Parathyroid adenoma (tissue), 2 donors: ENCODE measurements around the gene KLHL6.

Experiments
- H2AFZ ChIP-seq: fragments of 300-600 bp; sonication (generic); one replicate; pipeline ENCODE4 v1.7.0; 2017; ENCODE audit warnings: antibody characterized with exemption, mild to moderate bottlenecking
- H3K27ac ChIP-seq: fragments of 300-600 bp; sonication (generic); one replicate; pipeline ENCODE4 v1.7.0; 2017
- H3K27me3 ChIP-seq: fragments of 300-600 bp; sonication (generic); one replicate; pipeline ENCODE4 v1.7.0; 2017; ENCODE audit warnings: low read length; ENCODE audit not compliant: control insufficient read depth, insufficient read depth
- H3K36me3 ChIP-seq: fragments of 300-600 bp; sonication (generic); one replicate; pipeline ENCODE4 v1.7.0; 2017; ENCODE audit warnings: low read length; ENCODE audit not compliant: control insufficient read depth, insufficient read depth
- H3K4me1 ChIP-seq: fragments of 300-600 bp; sonication (generic); one replicate; pipeline ENCODE4 v1.7.0; 2017; ENCODE audit warnings: control low read depth
- H3K4me2 ChIP-seq: fragments of 300-600 bp; sonication (generic); one replicate; pipeline ENCODE4 v1.7.0; 2017; ENCODE audit warnings: low read length
- H3K4me3 ChIP-seq: fragments of 300-600 bp; sonication (generic); one replicate; pipeline ENCODE4 v1.7.0; 2017; ENCODE audit warnings: low read depth, low read length
- H3K79me2 ChIP-seq: fragments of 300-600 bp; sonication (generic); one replicate; pipeline ENCODE4 v1.7.0; 2017; ENCODE audit warnings: control low read depth
- H3K9ac ChIP-seq: fragments of 300-600 bp; sonication (generic); one replicate; pipeline ENCODE4 v1.7.0; 2017; ENCODE audit warnings: mild to moderate bottlenecking
- H3K9me3 ChIP-seq: fragments of 300-600 bp; sonication (generic); one replicate; pipeline ENCODE4 v1.7.0; 2017; ENCODE audit warnings: low read length; ENCODE audit not compliant: control insufficient read depth
- TF ChIP-seq, protein P1 (sequence below): fragments of 300-600 bp; sonication (generic); IDR thresholded peaks from one replicate; pipeline ENCODE4 v1.7.0; 2017; ENCODE audit warnings: antibody characterized with exemption, mild to moderate bottlenecking
- donor health status: primary hyperparathyroidism.

The KLHL6 gene

DNA sequence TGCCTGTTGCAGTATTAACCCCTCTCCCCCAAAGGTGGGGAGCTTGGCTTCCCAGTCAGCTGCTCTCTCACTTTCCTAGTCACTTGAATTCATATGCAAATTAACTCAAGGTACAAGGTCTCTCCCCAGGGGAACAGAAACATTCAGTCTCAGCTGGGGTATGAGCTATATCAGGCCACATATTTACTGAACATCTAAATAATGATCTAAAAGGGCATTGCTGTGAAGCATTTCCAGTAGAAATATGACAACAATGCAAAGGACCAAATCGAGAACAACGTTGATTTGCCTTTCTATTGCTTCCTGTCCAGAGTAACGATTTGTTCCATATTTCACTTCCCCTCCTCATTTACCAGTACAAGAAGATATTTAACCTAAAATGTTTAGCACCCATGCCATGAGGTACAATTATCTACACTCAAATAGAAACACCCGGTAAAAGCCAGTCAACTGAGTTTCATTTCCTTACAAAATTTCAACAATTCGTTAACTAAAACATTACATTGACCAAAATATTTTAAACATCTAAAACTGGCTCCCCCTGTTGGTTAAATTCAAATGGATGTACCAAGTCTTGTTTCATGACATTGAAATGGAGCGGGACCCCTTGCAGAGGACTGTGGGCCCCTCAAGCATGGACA is 36.5 kb upstream of the KLHL6 start:
- Histone ChIP-seq H3K4me2 (no peak overlapping the region), H3K4me3 (no peak overlapping the region), H3K27ac (no peak overlapping the region), H3K79me2 (no peaks in the 10 kb centered on the region), H3K9me3 (no peaks in the 10 kb centered on the region), H3K36me3 (no peaks in the 10 kb centered on the region), H2AFZ (no peak overlapping the region), H3K27me3 (no peaks in the 10 kb centered on the region), H3K9ac (no peak overlapping the region), H3K4me1 (no peaks in the 10 kb centered on the region)
- TF ChIP-seq, protein P1, sequence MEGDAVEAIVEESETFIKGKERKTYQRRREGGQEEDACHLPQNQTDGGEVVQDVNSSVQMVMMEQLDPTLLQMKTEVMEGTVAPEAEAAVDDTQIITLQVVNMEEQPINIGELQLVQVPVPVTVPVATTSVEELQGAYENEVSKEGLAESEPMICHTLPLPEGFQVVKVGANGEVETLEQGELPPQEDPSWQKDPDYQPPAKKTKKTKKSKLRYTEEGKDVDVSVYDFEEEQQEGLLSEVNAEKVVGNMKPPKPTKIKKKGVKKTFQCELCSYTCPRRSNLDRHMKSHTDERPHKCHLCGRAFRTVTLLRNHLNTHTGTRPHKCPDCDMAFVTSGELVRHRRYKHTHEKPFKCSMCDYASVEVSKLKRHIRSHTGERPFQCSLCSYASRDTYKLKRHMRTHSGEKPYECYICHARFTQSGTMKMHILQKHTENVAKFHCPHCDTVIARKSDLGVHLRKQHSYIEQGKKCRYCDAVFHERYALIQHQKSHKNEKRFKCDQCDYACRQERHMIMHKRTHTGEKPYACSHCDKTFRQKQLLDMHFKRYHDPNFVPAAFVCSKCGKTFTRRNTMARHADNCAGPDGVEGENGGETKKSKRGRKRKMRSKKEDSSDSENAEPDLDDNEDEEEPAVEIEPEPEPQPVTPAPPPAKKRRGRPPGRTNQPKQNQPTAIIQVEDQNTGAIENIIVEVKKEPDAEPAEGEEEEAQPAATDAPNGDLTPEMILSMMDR = no peak

DNA sequence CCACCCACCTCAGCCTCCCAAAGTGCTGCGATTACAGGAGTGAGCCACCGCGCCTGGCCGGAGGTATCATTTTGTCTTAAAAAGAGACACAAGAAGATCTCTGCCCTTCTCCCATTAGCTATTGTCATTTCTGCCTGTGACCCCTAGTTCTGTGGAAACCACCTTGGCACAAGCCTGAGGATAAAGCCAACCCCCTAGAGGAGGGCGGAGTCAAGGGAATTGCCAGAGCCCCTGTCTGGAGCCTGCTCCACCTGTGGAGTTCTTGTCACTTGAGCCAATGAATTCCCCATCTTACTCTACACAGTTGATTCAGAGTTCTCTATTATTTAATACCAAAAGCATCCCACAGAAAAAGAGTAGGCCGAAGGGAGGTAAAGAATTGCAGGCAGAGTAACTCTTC is 34.9 kb upstream of the KLHL6 start:
- Histone ChIP-seq H3K27ac (no peak overlapping the region), H3K79me2 (no peaks in the 10 kb centered on the region), H3K4me1 (peaks cover 3% of the 10 kb centered on the region), H2AFZ (no peak overlapping the region), H3K4me3 (no peak overlapping the region), H3K9me3 (no peaks in the 10 kb centered on the region), H3K4me2 (no peak overlapping the region), H3K27me3 (no peaks in the 10 kb centered on the region), H3K9ac (no peak overlapping the region), H3K36me3 (no peaks in the 10 kb centered on the region)
- TF ChIP-seq, protein P1 = no peak

DNA sequence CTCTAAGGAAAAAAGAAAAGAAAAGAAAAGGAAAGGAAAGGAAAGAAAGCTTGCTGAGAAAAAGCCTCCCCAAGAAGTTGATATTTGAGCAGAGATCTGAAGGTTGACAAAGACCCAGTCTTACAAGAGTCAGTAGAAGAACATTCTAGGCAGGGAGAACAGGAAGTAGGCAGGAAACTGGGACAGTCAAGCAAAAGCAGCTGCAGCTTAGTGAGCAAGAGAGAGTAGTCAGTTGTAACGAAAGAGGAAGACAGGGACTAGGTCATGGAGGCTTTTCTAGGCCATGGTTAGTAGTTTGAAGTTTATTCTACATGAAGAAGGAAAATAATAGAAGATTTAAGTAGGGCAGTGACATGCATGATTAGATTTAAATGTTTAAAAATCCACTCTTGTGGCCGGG is 31.8 kb upstream of the KLHL6 start:
- Histone ChIP-seq H3K27ac (no peak overlapping the region), H3K9me3 (no peaks in the 10 kb centered on the region), H3K9ac (no peak overlapping the region), H3K4me3 (no peak overlapping the region), H3K27me3 (no peaks in the 10 kb centered on the region), H2AFZ (no peak overlapping the region), H3K79me2 (no peaks in the 10 kb centered on the region), H3K4me1 (peaks cover 19% of the 10 kb centered on the region), H3K4me2 (no peak overlapping the region), H3K36me3 (no peaks in the 10 kb centered on the region)
- TF ChIP-seq, protein P1 = no peak

DNA sequence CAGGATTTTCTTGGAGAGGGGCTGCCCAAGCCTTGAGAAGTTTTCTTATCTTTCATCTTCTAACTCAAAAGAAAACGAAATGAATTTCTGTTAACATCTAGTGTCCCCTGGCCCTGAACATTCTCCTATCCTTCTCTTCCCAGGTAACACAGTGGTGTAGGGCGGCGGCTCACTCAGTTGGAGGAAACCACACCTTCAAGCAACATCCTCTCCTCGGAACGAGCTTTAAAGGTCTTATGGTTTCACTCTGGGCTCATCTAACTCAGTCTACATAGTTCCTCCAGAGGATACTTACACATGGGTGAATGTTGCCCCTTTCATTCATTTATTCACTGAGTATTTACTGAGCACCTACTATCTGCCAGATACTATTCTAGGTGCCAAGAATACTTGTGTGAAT is 31.0 kb upstream of the KLHL6 start:
- TF ChIP-seq, protein P1 = no peak
- H2AFZ ChIP-seq = no peak overlapping the region
- no peaks in the 10 kb centered on the region for H3K36me3 ChIP-seq
- H3K4me1 ChIP-seq = peaks cover 19% of the 10 kb centered on the region
- H3K27me3 ChIP-seq = no peaks in the 10 kb centered on the region
- H3K27ac ChIP-seq = no peak overlapping the region
- no peak overlapping the region for H3K9ac ChIP-seq
- H3K9me3 ChIP-seq = no peaks in the 10 kb centered on the region
- no peaks in the 10 kb centered on the region for H3K79me2 ChIP-seq
- H3K4me2 ChIP-seq = no peak overlapping the region
- no peak overlapping the region for H3K4me3 ChIP-seq

DNA sequence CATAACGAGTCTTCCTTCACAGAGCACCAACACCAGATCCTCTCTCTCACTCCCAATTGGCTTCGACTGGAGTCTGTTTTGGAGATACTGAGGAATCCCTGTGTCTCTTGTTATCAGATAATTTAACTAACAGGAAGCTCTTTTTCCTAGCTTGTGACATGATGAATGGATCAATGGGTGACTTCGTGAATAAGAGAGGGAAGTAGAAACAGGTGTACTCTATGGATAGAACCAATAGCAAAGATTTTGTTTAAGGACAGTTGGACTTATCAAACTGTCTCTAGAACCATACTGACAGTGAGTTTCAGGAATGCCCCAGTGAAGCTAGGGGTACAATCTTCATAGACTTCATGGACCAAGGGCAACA is 29.4 kb upstream of the KLHL6 start:
- H3K27me3 ChIP-seq = no peaks in the 10 kb centered on the region
- H3K9ac ChIP-seq = no peak overlapping the region
- H3K27ac ChIP-seq = peak overlapping the region; percentile 10
- H3K4me2 ChIP-seq = peak overlapping the region; percentile 46
- H3K4me3 ChIP-seq = no peak overlapping the region
- peaks cover 19% of the 10 kb centered on the region for H3K4me1 ChIP-seq
- no peaks in the 10 kb centered on the region for H3K36me3 ChIP-seq
- no peaks in the 10 kb centered on the region for H3K79me2 ChIP-seq
- TF ChIP-seq, protein P1 = no peak
- peak overlapping the region; percentile 39 for H2AFZ ChIP-seq
- no peaks in the 10 kb centered on the region for H3K9me3 ChIP-seq
